Tibial nerve (tissue), 4 donors: ENCODE measurements around the gene MCC.

Experiments
- EP300 ChIP-seq, 2 donors: sonication (generic); formaldehyde crosslinking; IDR thresholded peaks; one replicate each; pipeline ENCODE4 v1.6.1; 2017; ENCODE audit warnings: antibody characterized with exemption in 2 of 2, mild to moderate bottlenecking in 1 of 2
- POLR2A ChIP-seq, 2 donors: fragments of 450-650 bp; IDR thresholded peaks; one replicate each; pipeline ENCODE4 v1.6.1; 2017; ENCODE audit warnings: antibody characterized with exemption in 2 of 2, mild to moderate bottlenecking in 2 of 2, moderate library complexity in 2 of 2
- TF ChIP-seq, protein P1 (sequence below), 5 experiments: fragments of 200-600 bp in 3 of 5; fragments of 450-650 bp in 2 of 5; sonication (generic) in 3 of 5; IDR thresholded peaks; one replicate each; pipeline ENCODE4 v1.5.1; 2016 to 2019; ENCODE audit warnings: antibody characterized with exemption in 5 of 5, mild to moderate bottlenecking in 3 of 5, moderate library complexity in 2 of 5

DNA sequence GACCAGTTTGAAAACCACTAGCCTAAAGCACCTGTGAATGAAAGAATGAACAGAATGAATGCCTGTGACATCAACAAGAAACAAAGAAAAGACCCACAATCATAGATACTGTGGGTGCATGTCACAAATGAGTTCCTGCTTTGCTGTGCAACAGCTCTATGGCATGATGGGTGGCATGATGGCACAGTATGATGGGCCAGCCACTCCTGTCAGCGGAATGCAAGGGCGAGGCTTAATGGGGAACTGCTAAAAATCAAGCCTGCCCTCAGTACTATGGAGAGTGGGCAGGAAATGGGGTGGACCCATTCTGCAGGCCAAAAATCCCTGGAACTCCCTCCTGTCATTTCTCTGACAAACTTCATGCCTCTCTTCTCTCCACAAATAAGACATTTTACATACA lies 422.6 kb downstream of the MCC start:
- TF ChIP-seq POLR2A (IDR thresholded peaks at IDR 0.05) (no peak), EP300 (IDR thresholded peaks at IDR 0.05) (no peak)
- TF ChIP-seq, protein P1, sequence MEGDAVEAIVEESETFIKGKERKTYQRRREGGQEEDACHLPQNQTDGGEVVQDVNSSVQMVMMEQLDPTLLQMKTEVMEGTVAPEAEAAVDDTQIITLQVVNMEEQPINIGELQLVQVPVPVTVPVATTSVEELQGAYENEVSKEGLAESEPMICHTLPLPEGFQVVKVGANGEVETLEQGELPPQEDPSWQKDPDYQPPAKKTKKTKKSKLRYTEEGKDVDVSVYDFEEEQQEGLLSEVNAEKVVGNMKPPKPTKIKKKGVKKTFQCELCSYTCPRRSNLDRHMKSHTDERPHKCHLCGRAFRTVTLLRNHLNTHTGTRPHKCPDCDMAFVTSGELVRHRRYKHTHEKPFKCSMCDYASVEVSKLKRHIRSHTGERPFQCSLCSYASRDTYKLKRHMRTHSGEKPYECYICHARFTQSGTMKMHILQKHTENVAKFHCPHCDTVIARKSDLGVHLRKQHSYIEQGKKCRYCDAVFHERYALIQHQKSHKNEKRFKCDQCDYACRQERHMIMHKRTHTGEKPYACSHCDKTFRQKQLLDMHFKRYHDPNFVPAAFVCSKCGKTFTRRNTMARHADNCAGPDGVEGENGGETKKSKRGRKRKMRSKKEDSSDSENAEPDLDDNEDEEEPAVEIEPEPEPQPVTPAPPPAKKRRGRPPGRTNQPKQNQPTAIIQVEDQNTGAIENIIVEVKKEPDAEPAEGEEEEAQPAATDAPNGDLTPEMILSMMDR (IDR thresholded peaks at IDR 0.05), result no peak
